ENCODE measurements around the gene RIMBP2.

The RIMBP2 gene

GRCh38 chr12:130639476-130640424, 76.3 kb downstream of the RIMBP2 start:
- in situ Hi-C loops (cut with HindIII; ENCODE audit: low sequenced_read_pairs), result no loop called here

- in situ Hi-C loops (cut with HindIII; ENCODE audit: low sequenced_read_pairs), result no loop called here
These were observed 79.7 kb downstream of the RIMBP2 start for GRCh38 chr12:130636370-130636769.

- in situ Hi-C loops (cut with HindIII; ENCODE audit: low sequenced_read_pairs), result no loop called here
These were observed 81.2 kb downstream of the RIMBP2 start for GRCh38 chr12:130634866-130635265.

GRCh38 chr12:130633771-130634170, 82.3 kb downstream of the RIMBP2 start:
- in situ Hi-C loops (cut with HindIII; ENCODE audit: low sequenced_read_pairs), result no loop called here

DNA sequence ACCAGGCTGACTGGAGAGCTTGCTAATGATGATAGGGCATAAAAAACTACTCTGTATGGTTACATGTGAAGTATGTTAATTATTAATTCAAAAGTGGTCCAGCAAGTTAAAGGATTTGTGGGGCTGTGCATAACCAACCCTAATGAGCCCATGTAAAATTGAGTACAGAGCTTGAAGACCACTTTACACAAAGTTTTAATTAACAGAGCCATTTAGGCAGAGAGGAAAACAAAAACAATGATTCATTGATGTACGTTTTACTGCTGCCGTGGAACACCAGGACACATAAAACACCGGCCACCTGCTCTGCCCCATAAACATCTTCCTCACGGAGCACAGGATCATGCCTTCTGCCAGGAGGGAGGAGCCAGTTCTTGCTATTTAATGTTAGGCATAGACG, 83.5 kb downstream of the RIMBP2 start:
- in situ Hi-C loops (cut with HindIII; ENCODE audit: low sequenced_read_pairs), result no loop called here

- in situ Hi-C loops (cut with HindIII; ENCODE audit: low sequenced_read_pairs), result no loop called here
These were observed 87.8 kb downstream of the RIMBP2 start for GRCh38 chr12:130628304-130628703.

DNA sequence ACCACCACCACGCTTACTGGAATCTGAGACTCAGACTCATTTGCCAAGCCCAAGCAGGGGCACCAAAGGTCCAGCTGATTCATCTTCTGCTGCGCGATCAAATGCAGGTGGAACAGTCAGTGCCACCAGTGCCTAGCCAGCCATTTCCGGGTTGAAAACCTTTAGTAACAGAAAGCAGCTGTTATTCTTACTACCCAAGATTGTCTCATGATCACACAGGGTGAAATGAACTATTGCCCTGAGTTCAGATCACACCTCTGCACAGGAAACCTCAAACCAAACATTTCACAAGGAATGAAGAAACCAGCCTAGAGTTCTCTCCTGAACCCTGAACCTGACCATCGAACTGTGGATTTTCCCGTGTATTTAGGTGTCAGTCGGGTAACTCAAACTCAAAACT, 88.9 kb downstream of the RIMBP2 start:
- in situ Hi-C loops (cut with HindIII; ENCODE audit: low sequenced_read_pairs), result no loop called here

- in situ Hi-C loops (cut with HindIII; ENCODE audit: low sequenced_read_pairs), result no loop called here
These were observed 89.5 kb downstream of the RIMBP2 start for GRCh38 chr12:130626601-130627000.

DNA sequence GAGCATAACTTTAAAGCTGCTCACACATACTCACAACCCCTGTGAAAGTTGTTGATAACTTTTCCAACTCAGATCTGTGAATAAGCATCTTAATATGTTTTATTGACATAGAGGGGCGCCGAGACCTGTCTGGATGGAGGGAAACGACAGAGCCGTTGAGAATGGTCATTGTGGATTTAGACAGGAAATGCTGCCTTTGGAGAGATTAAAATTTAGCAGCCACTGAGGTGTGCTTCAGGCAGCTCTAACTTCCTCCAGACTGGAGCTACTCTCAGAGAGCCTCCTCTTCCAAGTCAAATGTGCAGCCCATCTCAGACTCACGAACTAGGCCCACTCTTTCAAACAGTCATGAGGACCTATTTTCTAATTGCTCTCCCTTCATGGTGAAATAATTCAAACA, 90.9 kb downstream of the RIMBP2 start:
- in situ Hi-C loops (cut with HindIII; ENCODE audit: low sequenced_read_pairs), result no loop called here

DNA sequence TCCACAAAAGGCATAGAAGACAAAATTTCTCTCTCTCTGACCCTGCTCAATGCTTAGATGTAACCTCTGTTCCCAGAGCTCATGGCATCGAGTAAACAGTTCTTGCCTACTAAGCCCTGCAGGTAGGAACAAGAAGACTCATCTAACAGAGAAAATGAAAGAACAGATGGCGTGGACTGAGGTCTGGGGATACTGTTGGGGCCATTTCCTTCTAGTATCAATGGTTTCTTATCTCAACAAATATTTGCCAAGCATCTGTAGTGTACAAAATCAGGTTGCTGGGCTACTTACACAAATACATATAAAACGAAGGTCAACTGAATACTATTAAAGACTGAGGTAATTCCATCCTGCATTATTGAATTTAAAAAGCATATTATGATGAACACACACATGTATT, 93.3 kb downstream of the RIMBP2 start:
- in situ Hi-C loops (cut with HindIII; ENCODE audit: low sequenced_read_pairs), result no loop called here

DNA sequence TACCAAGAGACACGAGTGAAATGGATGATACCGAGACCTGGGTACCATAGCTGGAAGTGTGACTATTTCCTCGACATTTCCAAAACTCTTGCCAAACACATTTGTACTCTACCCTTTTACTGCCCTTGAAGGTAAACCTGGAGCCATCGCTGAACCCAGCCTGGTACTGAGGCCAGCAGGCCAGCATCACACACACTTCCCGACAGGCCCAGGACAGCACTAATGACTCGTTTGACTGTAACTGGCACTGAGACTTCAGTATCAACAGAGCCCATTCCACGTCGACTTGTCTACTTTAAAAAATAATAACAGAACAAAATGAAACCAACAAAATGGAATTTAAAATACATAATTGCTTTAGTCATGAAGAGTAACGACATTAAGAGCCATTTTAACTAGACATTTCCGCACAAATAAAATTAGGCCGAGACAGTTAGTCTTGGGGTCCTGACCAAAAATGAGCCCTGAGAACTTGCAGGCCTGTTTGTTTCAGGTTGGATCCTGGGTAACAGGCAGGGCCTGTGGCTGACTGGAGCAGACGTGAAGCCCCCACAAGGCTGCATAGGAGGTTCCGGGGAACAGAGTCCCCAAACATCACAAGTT, 94.3 kb downstream of the RIMBP2 start:
- in situ Hi-C loops (cut with HindIII; ENCODE audit: low sequenced_read_pairs), result no loop called here

DNA sequence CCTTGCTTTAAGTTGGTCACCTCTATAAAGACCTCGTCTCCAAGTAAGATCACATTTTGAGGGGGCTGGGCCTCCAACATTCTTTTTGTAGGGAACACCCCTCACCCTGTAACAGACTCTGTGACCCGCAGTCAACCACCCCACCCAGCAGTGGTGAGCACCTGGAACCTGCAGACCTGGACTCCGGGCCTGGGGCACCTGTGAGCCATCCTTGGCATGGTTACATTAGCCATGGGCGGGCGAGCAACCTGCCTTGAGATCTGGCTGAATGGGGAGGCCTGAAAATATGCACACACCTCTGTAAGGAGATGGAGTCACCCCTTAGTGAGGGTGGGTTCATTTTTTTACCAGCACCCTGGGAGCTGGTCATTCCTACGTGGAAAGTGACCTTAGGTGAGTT, 95.3 kb downstream of the RIMBP2 start:
- in situ Hi-C loops (cut with HindIII; ENCODE audit: low sequenced_read_pairs), result no loop called here

GRCh38 chr12:130620281-130620680, 95.8 kb downstream of the RIMBP2 start:
- in situ Hi-C loops (cut with HindIII; ENCODE audit: low sequenced_read_pairs), result no loop called here

GRCh38 chr12:130619385-130620001, 96.6 kb downstream of the RIMBP2 start:
- in situ Hi-C loops (cut with HindIII; ENCODE audit: low sequenced_read_pairs), result no loop called here

- in situ Hi-C loops (cut with HindIII; ENCODE audit: low sequenced_read_pairs), result no loop called here
These were observed 98.9 kb downstream of the RIMBP2 start for GRCh38 chr12:130617219-130617618.

DNA sequence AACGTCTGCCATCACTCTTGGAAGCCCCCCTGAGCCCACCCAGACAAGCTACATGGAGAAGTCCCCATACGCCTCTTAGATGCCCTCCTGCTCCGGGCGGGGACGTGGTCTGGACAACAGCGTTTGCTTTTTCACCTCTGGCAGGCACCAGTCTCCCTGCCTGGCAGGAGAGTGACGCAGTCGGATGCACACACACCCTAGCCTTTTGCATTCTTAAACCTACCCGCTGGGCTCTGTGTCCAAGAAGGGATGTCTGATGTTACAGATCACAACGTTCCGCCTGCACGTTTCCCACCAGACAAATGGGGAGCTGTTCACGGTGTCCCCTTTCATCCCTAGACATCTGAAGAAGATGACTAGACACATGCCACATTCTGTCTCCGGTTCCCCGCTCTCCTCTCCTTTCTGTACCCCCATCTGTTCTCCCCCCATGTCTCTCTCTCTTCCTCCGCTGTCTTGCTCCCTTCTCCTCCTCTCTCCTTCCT, 100.2 kb downstream of the RIMBP2 start:
- in situ Hi-C loops (cut with HindIII; ENCODE audit: low sequenced_read_pairs), result no loop called here

DNA sequence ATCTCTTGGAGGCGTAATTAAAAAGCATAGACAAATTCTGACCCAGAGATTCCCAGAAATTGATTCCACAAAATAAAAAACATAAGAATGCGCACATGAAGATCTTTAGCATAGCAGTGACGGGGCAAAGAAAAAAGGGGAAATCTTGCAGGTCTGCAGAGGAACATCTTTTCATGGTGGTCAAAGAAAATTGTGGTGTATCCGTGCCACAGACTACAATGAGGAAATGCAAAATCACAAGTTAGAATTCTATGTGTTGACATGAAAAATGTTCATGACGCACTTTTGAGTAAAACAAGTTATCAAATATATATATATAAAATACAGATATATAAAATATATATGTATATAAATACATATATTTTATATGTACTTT, 101.6 kb downstream of the RIMBP2 start:
- in situ Hi-C loops (cut with HindIII; ENCODE audit: low sequenced_read_pairs), result no loop called here

DNA sequence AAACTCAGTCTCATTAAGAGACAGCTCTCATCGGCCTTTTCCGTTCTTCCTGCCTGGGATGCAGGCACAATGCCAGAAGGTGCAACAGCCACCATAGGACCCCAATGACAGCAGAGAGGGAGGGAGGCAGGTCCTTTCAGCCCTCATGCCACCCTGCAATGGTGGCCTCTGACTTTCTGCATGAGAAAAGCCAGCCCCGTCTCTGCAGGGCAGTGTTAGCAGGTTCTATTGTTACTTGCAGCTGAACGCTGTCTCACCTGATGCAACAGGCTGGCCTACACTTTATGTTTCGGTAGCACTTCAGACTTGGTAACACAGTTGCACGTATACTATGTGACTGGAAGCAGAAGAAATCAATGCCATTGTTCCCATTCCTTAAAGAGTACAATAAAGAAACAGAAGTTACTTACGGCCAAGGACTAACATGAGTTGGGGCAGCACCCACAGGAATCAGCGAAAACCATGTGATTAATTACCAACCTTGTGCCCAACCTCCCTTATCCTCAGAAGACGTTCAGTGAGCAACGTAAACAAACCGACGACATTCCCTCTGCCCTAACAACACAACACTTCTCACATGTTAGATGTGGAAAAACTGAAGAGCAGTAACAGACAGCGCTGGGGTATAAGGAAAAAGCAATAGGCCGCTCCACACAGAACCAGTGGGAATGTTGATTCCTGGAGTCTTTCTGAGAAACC, 102.1 kb downstream of the RIMBP2 start:
- in situ Hi-C loops (cut with HindIII; ENCODE audit: low sequenced_read_pairs), result no loop called here

DNA sequence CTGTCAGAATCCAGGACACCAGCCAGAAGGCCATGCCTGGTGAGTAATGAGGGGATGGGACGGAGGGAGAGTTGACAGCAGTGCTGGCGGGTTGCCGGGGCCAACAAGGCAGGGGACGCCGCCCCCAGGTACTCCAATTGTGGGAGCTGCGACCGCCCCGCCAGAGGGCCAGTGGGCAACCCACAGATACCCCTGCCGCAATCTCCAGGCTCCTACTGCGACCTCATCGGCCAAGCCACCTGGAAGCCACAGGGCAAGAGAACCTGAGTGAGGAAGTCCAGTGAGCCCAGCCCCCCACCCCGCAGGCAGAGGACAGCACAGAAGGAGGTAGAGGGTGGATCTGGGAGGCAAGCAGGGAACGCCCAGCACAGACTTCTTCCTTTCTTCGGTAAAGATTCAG, 103.0 kb downstream of the RIMBP2 start:
- in situ Hi-C loops (cut with HindIII; ENCODE audit: low sequenced_read_pairs), result no loop called here

DNA sequence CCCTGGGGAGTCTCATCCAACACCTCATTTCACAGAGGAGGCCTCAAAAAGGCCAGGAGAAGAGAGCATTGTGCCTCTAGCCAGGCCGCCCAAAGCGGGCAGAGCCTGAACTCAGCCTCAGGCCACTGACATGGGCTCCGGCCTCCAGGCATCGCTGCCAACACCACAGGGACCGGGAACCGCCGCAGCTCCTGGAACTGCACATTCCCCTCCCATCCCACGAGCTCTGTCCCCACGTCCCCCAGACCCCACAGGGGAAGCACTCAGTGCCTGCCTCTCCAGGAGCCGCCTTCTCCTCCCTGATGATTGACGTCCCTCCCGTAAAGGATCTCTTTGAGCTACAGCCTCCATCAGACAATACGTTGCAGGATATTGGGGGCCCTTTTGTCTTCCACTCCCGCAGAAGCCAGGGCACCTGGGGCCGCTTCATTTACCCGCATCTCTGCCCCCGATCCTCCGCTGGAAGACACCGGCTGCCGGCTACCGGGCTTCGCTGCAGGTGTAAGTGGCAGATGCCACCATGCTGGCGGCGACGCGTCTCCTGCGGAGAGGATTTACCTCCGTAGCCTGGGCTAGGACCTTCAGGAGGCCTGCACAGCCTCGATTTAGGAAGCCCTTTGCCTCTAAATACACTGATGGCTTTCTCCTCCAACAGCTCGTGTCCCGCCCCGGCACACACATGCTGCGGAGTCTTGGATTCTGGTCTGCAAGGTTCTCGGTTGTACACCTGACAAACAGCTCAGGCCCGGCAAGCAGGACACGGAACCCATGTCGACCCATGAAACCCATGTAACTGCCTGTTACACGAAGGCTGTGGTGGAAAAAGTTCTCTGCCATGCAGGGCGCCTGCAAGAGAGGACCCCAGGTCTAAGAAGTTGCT, 104.8 kb downstream of the RIMBP2 start:
- in situ Hi-C loops (cut with HindIII; ENCODE audit: low sequenced_read_pairs), result no loop called here
